Uterus (tissue), 4 donors: ENCODE results near the gene TEX261. TPM values are rescaled to one million over a fixed set of nuclear protein-coding genes. Genes with fewer than 3 reads are reported as not detected.
"Not testable (repeated sequence)": the region's sequence is repeated elsewhere in the genome, so short reads cannot be mapped to it uniquely, and the experiment has no call there.

Experiments used
- DNase-seq, 2 donors: peaks; one replicate each; pipeline ENCODE4 v3.0.0-alpha.2; 2019 to 2020
- H3K27ac ChIP-seq, 2 donors: fragments of 200-600 bp; sonication (generic); 1 replicate in 1 of 2; 2 replicates in 1 of 2; pipeline ENCODE4 v1.5.1; 2016 to 2018
- H3K27me3 ChIP-seq, 2 donors: fragments of 200-600 bp; sonication (generic); one replicate each; pipeline ENCODE4 v1.5.1; 2018 to 2019; ENCODE audit warnings: control low read depth in 1 of 2
- H3K36me3 ChIP-seq, 2 donors: fragments of 200-600 bp; sonication (generic); one replicate each; pipeline ENCODE4 v1.5.1; 2019; ENCODE audit warnings: control low read depth in 1 of 2
- H3K4me1 ChIP-seq, 2 donors: fragments of 200-600 bp; sonication (generic); one replicate each; pipeline ENCODE4 v1.5.1; 2018 to 2019; ENCODE audit warnings: control low read depth in 1 of 2
- H3K4me3 ChIP-seq, 2 donors: fragments of 200-600 bp; sonication (generic); 1 replicate in 1 of 2; 2 replicates in 1 of 2; pipeline ENCODE4 v1.5.1; 2018 to 2019; ENCODE audit warnings: mild to moderate bottlenecking in 1 of 2
- H3K9me3 ChIP-seq, 2 donors: fragments of 200-600 bp; sonication (generic); one replicate each; pipeline ENCODE4 v1.5.1; 2019; ENCODE audit warnings: control low read depth in 1 of 2
- POLR2A ChIP-seq, 2 donors: fragments of 450-650 bp; IDR thresholded peaks; one replicate each; pipeline ENCODE4 v1.6.1; 2016; ENCODE audit warnings: antibody characterized with exemption in 2 of 2, mild to moderate bottlenecking in 1 of 2, moderate library complexity in 1 of 2
- intact Hi-C: fragments of 100-400 bp; cut with DNase I; formaldehyde crosslinking; loops from one replicate; pipeline ENCODE4 v1.15.1; 2023; ENCODE audit warnings: low total_unique reads
- total RNA-seq, 4 donors: library from RNA; depleted of rRNA in 3 of 4; stranded (reverse); fragments of >200 nt in 3 of 4; gene quantifications; one replicate each; pipeline versions ENCODE4 v1.1.0 to v1.2.4, GENCODE V29; 2014 to 2023
- TF ChIP-seq, protein P1 (sequence below), 4 experiments: fragments of 200-600 bp in 2 of 4; fragments of 450-650 bp in 2 of 4; sonication (generic) in 2 of 4; IDR thresholded peaks; one replicate each; pipeline ENCODE4 v1.5.1; 2016 to 2019; ENCODE audit warnings: antibody characterized with exemption in 4 of 4, mild to moderate bottlenecking in 2 of 4, moderate library complexity in 1 of 4
- donor health status: DM: yes; HTN: yes; CAD: no.

Gene TEX261
- 10 to 100 TPM; 10.2 to 81.8 (median 53.7) TPM for total RNA-seq

DNA sequence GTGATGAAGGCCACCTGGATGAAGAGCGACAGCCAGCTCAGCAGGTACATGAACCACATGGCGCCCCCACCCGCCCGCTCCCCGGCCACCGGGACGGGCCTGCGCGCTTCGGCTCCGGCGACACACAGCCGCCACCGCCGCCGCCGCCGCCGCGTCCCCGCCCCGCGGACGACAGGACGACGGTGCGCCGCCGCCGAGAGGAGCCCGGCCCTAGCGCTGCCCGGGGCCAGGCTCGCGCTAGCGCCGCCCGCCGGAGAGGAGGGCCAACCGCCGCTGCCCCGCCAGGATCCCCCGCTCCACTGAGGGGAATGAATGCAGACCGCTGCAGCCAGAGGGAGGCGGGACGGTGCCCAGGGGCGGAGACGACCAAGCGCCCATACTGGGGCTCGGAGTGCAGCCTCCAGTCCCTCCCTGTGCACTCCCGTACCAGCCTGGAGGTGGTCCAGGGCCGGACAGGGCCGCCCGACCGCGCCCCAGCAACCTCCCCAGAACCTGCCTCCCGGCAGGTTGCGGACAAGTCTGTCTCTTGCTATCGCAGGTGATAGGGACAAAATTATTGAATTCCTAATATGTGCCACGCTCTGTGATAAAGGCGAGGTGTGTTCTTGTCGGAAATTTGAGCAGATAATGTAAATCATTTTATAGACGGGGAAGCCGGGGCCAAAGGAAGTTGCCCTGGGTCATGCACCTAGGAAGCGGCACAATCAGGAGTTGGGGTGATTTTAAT lies at the start of gene TEX261:
TEX261 (minus strand) TSS at position 175 of the 727 bp plus-strand sequence; CDS start at position 59, 116 bp downstream.
- intact Hi-C loops: no loop called here
- peak; percentile 80 to 88 for DNase-seq

DNA sequence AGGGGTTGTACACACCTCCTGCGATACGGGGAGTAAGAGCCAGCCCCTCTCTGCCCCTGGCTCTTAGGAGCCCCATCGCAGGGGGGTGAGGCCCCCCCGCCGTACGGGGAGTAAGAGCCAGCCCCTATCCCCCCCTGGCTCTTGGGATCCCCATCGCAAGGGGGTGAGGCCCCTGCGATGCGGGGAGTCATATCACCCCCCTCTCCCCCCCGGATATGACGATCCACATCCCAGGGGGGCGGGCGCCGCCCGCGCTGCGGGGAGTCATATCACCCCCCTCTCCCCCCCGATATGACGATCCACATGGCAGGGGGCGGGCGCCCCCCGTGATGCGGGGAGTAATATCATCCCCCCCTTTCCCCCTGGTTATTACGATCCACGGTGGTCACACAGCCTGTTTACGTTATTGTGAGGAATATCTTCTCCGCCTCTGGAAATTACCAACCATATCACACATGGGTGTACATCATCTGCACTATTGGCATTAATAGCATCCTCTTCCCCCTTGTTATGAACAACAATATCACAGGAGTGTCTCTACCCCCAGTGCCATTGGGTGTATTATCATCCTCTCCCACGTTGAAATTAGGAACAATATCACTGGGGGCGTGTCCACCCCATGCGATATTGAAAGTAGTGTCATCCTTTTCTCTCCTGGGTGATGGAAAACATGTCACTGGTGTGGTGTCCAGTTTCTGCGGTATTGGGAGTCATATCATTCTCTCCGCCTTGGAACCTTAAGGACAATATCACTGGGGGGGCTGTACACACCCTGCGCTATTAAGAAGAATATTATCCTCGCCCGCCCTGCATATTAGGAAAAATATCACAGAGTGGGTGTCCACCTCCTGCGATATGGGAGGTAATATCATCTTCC lies 49.1 kb upstream of the TEX261 start:
- intact Hi-C loops: no loop called here

More for the DNA sequence above, at the start of gene TEX261:
- Histone ChIP-seq H3K27ac (peak within 1 kb of the TSS; percentile 85 to 86), H3K4me3 (peak within 1 kb of the TSS; percentile 95 to 98), H3K9me3 (no peaks in the 10 kb centered on the region), H3K27me3 (no peaks in the 10 kb centered on the region), H3K36me3 (no peaks in the 10 kb centered on the region), H3K4me1 (peaks cover 0 to 17% of the 10 kb centered on the region in 2 donors)
- peak in 1 of 2 donors; percentile 62 for TF ChIP-seq POLR2A (IDR thresholded peaks at IDR 0.05)
- TF ChIP-seq, protein P1, sequence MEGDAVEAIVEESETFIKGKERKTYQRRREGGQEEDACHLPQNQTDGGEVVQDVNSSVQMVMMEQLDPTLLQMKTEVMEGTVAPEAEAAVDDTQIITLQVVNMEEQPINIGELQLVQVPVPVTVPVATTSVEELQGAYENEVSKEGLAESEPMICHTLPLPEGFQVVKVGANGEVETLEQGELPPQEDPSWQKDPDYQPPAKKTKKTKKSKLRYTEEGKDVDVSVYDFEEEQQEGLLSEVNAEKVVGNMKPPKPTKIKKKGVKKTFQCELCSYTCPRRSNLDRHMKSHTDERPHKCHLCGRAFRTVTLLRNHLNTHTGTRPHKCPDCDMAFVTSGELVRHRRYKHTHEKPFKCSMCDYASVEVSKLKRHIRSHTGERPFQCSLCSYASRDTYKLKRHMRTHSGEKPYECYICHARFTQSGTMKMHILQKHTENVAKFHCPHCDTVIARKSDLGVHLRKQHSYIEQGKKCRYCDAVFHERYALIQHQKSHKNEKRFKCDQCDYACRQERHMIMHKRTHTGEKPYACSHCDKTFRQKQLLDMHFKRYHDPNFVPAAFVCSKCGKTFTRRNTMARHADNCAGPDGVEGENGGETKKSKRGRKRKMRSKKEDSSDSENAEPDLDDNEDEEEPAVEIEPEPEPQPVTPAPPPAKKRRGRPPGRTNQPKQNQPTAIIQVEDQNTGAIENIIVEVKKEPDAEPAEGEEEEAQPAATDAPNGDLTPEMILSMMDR (IDR thresholded peaks at IDR 0.05): peak; percentile 49 to 89 (median 84)

DNA sequence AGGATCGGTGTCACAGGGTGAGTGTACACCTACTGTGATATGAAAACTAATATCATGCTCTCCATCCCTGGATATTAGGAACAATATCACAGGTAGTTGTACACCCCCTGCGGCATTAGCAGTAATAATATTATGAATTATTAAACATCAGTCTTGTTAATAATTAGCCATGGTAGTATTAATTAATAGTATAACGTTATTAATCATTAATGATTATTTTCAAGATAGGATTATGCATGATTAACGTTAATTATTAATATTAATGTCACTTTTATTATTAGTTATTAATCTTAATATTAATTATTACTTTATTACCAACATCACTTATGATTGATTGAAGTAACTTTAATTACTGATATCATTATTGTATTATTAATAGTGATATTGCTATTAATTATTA lies 47.6 kb upstream of the TEX261 start:
- Histone ChIP-seq H3K27ac (no peak overlapping the region), H3K4me1 (no peaks in the 10 kb centered on the region), H3K36me3 (no peaks in the 10 kb centered on the region), H3K4me3 (no peak overlapping the region), H3K27me3 (no peaks in the 10 kb centered on the region), H3K9me3 (no peaks in the 10 kb centered on the region)
- no peak for DNase-seq
- intact Hi-C loops: no loop called here
- TF ChIP-seq, protein P1 (IDR thresholded peaks at IDR 0.05): no peak
- no peak for TF ChIP-seq POLR2A (IDR thresholded peaks at IDR 0.05)

More for the DNA sequence above, 49.1 kb upstream of the TEX261 start:
- H3K27me3 ChIP-seq: no peaks in the 10 kb centered on the region
- H3K27ac ChIP-seq: no peak overlapping the region
- H3K4me1 ChIP-seq: no peaks in the 10 kb centered on the region
- H3K9me3 ChIP-seq: no peaks in the 10 kb centered on the region
- no peaks in the 10 kb centered on the region for H3K36me3 ChIP-seq
- no peak for DNase-seq
- no peak overlapping the region for H3K4me3 ChIP-seq
- no peak for TF ChIP-seq POLR2A (IDR thresholded peaks at IDR 0.05)

DNA sequence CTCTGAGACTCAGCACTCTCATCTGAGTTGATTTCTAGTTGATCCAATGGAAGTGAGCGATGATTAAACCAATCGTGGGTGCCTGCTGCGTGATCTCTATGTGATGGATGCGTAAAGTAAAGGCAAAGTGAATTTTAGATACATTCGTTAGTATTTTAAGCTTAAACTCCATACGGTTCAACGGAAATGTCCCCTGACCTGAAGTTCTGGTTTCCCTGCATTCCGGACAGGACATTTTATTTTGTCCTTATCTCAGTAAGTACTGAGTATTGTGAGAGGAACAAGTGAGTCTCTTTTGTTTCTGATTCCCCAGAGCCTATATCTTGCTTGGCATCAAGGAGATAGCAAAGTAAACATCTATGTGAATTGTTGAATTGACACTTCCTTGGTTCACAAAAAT lies 41.6 kb upstream of the TEX261 start:
- H3K27ac ChIP-seq, intact Hi-C loops, H3K36me3 ChIP-seq, DNase-seq, H3K4me1 ChIP-seq, H3K4me3 ChIP-seq, H3K27me3 ChIP-seq, H3K9me3 ChIP-seq: not testable (repeated sequence)

DNA sequence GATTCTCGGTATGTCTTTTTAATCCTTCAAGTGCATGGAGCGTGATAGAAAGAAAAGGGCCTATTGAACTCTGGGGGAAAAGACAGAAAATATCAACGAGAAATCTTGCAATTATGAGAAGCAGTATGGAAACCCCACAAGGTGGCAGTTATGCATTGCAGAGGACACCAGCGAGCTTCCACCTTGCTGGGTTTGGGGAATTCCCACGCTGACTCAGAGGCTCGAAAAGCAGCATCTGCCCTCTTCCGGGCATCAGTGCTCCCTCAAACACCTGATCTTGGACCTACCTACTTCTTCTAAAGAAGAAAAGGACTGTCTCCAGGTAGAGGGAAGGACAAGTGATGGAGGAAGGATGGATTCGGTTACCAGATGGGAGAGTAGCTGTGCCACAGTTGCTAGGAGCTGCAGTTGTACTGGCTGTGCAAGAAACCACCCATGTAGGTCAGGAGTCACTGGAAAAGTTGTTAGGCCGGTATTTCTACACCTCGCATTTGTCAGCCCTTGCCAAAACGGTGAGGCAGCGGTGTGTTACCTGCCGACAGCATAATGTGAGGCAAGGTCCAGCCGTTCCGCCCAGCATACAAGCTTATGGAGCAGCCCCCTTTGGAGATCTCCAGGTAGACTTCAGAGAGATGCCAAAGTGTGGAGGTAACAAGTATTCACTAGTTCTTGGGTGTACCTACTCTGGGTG lies 29.0 kb upstream of the TEX261 start:
- H3K4me1 ChIP-seq, H3K27ac ChIP-seq, DNase-seq, H3K4me3 ChIP-seq, H3K27me3 ChIP-seq, intact Hi-C loops, H3K36me3 ChIP-seq, H3K9me3 ChIP-seq: not testable (repeated sequence)

DNA sequence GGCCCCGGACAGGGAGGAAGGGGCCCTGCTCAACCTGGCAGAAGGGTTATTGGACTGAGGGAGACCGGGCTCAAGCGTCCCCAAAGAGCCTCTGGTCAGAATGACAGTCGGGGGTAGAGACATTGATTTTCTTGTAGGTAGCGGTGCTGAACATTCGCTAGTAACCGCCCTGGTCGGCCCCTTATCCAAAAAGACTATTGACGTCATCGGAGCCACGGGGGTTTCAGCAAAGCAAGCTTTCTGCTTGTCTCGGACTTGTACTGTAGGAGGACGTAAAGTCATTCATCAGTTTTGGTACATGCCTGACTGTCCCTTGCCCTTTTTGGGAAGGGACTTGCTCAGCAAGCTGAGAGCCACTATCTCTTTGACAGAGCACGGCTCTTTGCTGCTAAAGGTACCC lies 26.7 kb upstream of the TEX261 start:
- DNase-seq, H3K4me3 ChIP-seq, intact Hi-C loops, H3K4me1 ChIP-seq, H3K36me3 ChIP-seq, H3K27me3 ChIP-seq, H3K27ac ChIP-seq, H3K9me3 ChIP-seq: not testable (repeated sequence)

DNA sequence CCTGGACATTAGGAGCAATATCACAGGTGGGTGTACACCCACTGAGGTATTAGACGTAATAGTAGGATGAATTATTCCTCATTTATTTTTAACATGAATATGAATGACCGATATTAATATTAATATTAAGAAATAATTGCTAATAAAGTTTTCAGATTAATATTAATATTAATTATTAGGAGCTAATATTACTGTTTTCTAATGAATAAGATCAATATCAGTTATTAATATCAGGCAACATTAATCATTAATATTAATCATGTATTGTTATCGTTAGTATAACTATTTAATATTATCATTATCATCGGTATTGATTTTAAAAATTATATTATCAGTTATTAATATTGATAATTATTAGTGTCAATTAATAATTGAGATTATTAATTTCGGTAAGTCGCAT lies 25.3 kb upstream of the TEX261 start:
- H3K4me1 ChIP-seq, H3K36me3 ChIP-seq, H3K9me3 ChIP-seq, DNase-seq, H3K27ac ChIP-seq, H3K27me3 ChIP-seq, intact Hi-C loops, H3K4me3 ChIP-seq: not testable (repeated sequence)
